HEK293 (cell line): Measurements from ENCODE around the gene FOXF1.

Source experiments
- EGR2 ChIP-seq: fragments of 450-650 bp; formaldehyde crosslinking; IDR thresholded peaks from 2 replicates; pipeline ENCODE4 v1.5.1; 2016; ENCODE audit warnings: low read depth, missing biosample characterization, missing genetic modification characterization
- HOXC10 ChIP-seq: sonication (generic); formaldehyde crosslinking; IDR thresholded peaks from 2 replicates; pipeline ENCODE4 v1.8.1; 2023; ENCODE audit warnings: mild to moderate bottlenecking, missing genetic modification reagents
- SP2 ChIP-seq: fragments of 450-650 bp; formaldehyde crosslinking; IDR thresholded peaks from 2 replicates; pipeline ENCODE4 v1.5.1; 2016; ENCODE audit warnings: missing biosample characterization, missing genetic modification characterization
- ZNF133 ChIP-seq: fragments of 450-650 bp; formaldehyde crosslinking; IDR thresholded peaks from 2 replicates; pipeline ENCODE4 v1.5.1; 2016; ENCODE audit warnings: missing biosample characterization, missing genetic modification characterization
- ZNF223 ChIP-seq: fragments of 450-650 bp; formaldehyde crosslinking; IDR thresholded peaks from 2 replicates; pipeline ENCODE4 v1.5.1; 2016; ENCODE audit warnings: missing biosample characterization, missing genetic modification characterization
- ZNF423 ChIP-seq: fragments of 450-650 bp; formaldehyde crosslinking; IDR thresholded peaks from 2 replicates; pipeline ENCODE4 v1.5.1; 2016; ENCODE audit warnings: missing biosample characterization, missing genetic modification characterization
- ZNF600 ChIP-seq: fragments of 450-650 bp; formaldehyde crosslinking; IDR thresholded peaks from 2 replicates; pipeline ENCODE4 v1.5.1; 2016; ENCODE audit warnings: missing biosample characterization, missing genetic modification characterization
- ZNF664 ChIP-seq: fragments of 450-650 bp; formaldehyde crosslinking; IDR thresholded peaks from 2 replicates; pipeline ENCODE4 v1.5.1; 2016; ENCODE audit warnings: missing biosample characterization, missing genetic modification characterization
- TF ChIP-seq, protein P1 (sequence below): fragments of 450-650 bp; formaldehyde crosslinking; IDR thresholded peaks from 2 replicates; pipeline ENCODE4 v1.5.1; 2016; ENCODE audit warnings: missing biosample characterization, missing genetic modification characterization
- TF ChIP-seq, protein P2 (sequence below): fragments of 450-650 bp; formaldehyde crosslinking; IDR thresholded peaks from 2 replicates; pipeline ENCODE4 v1.5.1; 2016; ENCODE audit warnings: missing biosample characterization, missing genetic modification characterization
- TF ChIP-seq, protein P3 (sequence below): fragments of 450-650 bp; formaldehyde crosslinking; IDR thresholded peaks from 2 replicates; pipeline ENCODE4 v1.5.1; 2016; ENCODE audit warnings: missing biosample characterization, missing genetic modification characterization
- TF ChIP-seq, protein P4 (sequence below): fragments of 450-650 bp; formaldehyde crosslinking; IDR thresholded peaks from 2 replicates; pipeline ENCODE4 v1.5.1; 2016; ENCODE audit warnings: missing biosample characterization, missing genetic modification characterization
- TF ChIP-seq, protein P5 (sequence below): fragments of 450-650 bp; formaldehyde crosslinking; IDR thresholded peaks from 2 replicates; pipeline ENCODE4 v1.5.1; 2016; ENCODE audit warnings: missing biosample characterization, missing genetic modification characterization
- TF ChIP-seq, protein P6 (sequence below): fragments of 450-650 bp; formaldehyde crosslinking; IDR thresholded peaks from 2 replicates; pipeline ENCODE4 v1.5.1; 2016; ENCODE audit warnings: missing biosample characterization, missing genetic modification characterization

The FOXF1 gene

DNA sequence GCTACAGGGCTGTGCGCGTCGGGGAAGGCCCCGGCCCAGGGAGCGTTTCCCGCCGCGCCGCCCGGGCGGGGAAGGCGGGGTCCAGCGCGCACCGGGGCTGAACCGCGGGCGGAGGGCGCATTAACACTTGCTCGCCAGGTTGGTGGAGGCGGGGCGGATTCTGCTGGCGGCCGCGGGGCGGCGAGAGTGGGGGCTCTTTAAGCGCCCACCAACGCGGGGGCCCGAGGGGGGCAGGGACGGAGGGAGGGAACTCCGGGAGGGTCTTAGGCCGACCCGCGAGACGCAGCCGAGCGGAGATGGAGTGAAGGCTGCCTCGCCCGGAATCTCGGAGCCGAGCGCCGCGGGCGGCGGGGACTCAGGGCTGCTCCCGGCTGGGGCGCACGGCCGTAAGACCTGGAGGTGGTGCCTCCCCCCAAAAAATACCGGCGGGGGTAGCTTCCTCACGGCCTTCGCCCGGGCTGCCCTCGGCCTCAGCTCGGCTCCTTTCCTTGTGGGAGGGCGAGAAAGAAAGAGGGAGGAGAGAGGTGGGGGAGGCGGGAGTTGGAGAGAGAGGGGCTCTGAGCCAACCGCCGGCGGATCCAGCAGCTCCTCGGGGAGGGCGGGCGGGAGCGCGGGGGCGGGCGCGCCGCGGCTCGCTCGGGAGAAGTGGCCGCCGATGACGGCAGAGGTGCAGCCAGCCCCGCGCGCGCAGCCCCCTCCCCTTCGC lies 415 bp upstream of the FOXF1 start (continued):
- TF ChIP-seq, protein P1, sequence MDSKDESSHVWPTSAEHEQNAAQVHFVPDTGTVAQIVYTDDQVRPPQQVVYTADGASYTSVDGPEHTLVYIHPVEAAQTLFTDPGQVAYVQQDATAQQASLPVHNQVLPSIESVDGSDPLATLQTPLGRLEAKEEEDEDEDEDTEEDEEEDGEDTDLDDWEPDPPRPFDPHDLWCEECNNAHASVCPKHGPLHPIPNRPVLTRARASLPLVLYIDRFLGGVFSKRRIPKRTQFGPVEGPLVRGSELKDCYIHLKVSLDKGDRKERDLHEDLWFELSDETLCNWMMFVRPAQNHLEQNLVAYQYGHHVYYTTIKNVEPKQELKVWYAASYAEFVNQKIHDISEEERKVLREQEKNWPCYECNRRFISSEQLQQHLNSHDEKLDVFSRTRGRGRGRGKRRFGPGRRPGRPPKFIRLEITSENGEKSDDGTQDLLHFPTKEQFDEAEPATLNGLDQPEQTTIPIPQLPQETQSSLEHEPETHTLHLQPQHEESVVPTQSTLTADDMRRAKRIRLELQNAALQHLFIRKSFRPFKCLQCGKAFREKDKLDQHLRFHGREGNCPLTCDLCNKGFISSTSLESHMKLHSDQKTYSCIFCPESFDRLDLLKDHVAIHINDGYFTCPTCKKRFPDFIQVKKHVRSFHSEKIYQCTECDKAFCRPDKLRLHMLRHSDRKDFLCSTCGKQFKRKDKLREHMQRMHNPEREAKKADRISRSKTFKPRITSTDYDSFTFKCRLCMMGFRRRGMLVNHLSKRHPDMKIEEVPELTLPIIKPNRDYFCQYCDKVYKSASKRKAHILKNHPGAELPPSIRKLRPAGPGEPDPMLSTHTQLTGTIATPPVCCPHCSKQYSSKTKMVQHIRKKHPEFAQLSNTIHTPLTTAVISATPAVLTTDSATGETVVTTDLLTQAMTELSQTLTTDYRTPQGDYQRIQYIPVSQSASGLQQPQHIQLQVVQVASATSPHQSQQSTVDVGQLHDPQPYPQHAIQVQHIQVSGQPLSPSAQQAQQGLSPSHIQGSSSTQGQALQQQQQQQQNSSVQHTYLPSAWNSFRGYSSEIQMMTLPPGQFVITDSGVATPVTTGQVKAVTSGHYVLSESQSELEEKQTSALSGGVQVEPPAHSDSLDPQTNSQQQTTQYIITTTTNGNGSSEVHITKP = peak; percentile 89
- TF ChIP-seq ZNF664 (no peak), ZNF133 (no peak), EGR2 (tag by site-specific recombination) (peak; percentile 69), SP2 (tag by site-specific recombination) (peak; percentile 58), HOXC10 (CRISPR knock-in tag) (no peak), ZNF223 (tag by site-specific recombination) (no peak), ZNF600 (tag by site-specific recombination) (no peak), ZNF423 (tag by site-specific recombination) (no peak)
- TF ChIP-seq, protein P2, sequence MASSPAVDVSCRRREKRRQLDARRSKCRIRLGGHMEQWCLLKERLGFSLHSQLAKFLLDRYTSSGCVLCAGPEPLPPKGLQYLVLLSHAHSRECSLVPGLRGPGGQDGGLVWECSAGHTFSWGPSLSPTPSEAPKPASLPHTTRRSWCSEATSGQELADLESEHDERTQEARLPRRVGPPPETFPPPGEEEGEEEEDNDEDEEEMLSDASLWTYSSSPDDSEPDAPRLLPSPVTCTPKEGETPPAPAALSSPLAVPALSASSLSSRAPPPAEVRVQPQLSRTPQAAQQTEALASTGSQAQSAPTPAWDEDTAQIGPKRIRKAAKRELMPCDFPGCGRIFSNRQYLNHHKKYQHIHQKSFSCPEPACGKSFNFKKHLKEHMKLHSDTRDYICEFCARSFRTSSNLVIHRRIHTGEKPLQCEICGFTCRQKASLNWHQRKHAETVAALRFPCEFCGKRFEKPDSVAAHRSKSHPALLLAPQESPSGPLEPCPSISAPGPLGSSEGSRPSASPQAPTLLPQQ (tag by site-specific recombination) = peak; percentile 74
- TF ChIP-seq, protein P3, sequence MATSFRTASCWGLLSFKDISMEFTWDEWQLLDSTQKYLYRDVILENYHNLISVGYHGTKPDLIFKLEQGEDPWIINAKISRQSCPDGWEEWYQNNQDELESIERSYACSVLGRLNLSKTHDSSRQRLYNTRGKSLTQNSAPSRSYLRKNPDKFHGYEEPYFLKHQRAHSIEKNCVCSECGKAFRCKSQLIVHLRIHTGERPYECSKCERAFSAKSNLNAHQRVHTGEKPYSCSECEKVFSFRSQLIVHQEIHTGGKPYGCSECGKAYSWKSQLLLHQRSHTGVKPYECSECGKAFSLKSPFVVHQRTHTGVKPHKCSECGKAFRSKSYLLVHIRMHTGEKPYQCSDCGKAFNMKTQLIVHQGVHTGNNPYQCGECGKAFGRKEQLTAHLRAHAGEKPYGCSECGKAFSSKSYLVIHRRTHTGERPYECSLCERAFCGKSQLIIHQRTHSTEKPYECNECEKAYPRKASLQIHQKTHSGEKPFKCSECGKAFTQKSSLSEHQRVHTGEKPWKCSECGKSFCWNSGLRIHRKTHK (tag by site-specific recombination) = no peak
- TF ChIP-seq, protein P4, sequence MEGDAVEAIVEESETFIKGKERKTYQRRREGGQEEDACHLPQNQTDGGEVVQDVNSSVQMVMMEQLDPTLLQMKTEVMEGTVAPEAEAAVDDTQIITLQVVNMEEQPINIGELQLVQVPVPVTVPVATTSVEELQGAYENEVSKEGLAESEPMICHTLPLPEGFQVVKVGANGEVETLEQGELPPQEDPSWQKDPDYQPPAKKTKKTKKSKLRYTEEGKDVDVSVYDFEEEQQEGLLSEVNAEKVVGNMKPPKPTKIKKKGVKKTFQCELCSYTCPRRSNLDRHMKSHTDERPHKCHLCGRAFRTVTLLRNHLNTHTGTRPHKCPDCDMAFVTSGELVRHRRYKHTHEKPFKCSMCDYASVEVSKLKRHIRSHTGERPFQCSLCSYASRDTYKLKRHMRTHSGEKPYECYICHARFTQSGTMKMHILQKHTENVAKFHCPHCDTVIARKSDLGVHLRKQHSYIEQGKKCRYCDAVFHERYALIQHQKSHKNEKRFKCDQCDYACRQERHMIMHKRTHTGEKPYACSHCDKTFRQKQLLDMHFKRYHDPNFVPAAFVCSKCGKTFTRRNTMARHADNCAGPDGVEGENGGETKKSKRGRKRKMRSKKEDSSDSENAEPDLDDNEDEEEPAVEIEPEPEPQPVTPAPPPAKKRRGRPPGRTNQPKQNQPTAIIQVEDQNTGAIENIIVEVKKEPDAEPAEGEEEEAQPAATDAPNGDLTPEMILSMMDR (tag by site-specific recombination) = peak; percentile 37
- TF ChIP-seq, protein P5, sequence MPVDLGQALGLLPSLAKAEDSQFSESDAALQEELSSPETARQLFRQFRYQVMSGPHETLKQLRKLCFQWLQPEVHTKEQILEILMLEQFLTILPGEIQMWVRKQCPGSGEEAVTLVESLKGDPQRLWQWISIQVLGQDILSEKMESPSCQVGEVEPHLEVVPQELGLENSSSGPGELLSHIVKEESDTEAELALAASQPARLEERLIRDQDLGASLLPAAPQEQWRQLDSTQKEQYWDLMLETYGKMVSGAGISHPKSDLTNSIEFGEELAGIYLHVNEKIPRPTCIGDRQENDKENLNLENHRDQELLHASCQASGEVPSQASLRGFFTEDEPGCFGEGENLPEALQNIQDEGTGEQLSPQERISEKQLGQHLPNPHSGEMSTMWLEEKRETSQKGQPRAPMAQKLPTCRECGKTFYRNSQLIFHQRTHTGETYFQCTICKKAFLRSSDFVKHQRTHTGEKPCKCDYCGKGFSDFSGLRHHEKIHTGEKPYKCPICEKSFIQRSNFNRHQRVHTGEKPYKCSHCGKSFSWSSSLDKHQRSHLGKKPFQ (tag by site-specific recombination) = no peak
- TF ChIP-seq, protein P6, sequence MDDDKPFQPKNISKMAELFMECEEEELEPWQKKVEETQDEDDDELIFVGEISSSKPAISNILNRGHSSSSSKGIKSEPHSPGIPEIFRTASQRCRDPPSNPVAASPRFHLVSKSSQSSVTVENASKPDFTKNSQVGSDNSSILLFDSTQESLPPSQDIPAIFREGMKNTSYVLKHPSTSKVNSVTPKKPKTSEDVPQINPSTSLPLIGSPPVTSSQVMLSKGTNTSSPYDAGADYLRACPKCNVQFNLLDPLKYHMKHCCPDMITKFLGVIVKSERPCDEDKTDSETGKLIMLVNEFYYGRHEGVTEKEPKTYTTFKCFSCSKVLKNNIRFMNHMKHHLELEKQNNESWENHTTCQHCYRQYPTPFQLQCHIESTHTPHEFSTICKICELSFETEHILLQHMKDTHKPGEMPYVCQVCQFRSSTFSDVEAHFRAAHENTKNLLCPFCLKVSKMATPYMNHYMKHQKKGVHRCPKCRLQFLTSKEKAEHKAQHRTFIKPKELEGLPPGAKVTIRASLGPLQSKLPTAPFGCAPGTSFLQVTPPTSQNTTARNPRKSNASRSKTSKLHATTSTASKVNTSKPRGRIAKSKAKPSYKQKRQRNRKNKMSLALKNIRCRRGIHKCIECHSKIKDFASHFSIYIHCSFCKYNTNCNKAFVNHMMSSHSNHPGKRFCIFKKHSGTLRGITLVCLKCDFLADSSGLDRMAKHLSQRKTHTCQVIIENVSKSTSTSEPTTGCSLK (tag by site-specific recombination) = no peak
